Rectal smooth muscle tissue (tissue), 1 donor: Measurements from ENCODE around the gene C11orf86.
"Not testable (repeated sequence)": the region's sequence is repeated elsewhere in the genome, so short reads cannot be mapped to it uniquely, and the experiment has no call there.

Experiments used
- H3K27ac ChIP-seq: one replicate; pipeline ENCODE4 v1.7.0; 2013; ENCODE audit warnings: low read depth, low read length, inconsistent platforms
- H3K27me3 ChIP-seq: one replicate; pipeline ENCODE4 v1.7.0; 2013; ENCODE audit warnings: low read length; ENCODE audit not compliant: control insufficient read depth, insufficient read depth
- H3K36me3 ChIP-seq: one replicate; pipeline ENCODE4 v1.7.0; 2013; ENCODE audit warnings: low read length; ENCODE audit not compliant: control insufficient read depth, insufficient read depth
- H3K4me1 ChIP-seq: one replicate; pipeline ENCODE4 v1.7.0; 2013; ENCODE audit warnings: low read length; ENCODE audit not compliant: control insufficient read depth, insufficient read depth
- H3K4me3 ChIP-seq: one replicate; pipeline ENCODE4 v1.7.0; 2013; ENCODE audit warnings: low read length
- H3K9ac ChIP-seq: one replicate; pipeline ENCODE4 v1.7.0; 2013; ENCODE audit warnings: low read length

C11orf86 gene

GRCh38 chr11:66985508-66986177 is 10.5 kb downstream of the C11orf86 start:
- no peaks in the 10 kb centered on the region for H3K27me3 ChIP-seq
- no peak overlapping the region for H3K27ac ChIP-seq
- H3K9ac ChIP-seq: no peak overlapping the region
- no peak overlapping the region for H3K4me3 ChIP-seq
- no peaks in the 10 kb centered on the region for H3K36me3 ChIP-seq
- no peaks in the 10 kb centered on the region for H3K4me1 ChIP-seq

DNA sequence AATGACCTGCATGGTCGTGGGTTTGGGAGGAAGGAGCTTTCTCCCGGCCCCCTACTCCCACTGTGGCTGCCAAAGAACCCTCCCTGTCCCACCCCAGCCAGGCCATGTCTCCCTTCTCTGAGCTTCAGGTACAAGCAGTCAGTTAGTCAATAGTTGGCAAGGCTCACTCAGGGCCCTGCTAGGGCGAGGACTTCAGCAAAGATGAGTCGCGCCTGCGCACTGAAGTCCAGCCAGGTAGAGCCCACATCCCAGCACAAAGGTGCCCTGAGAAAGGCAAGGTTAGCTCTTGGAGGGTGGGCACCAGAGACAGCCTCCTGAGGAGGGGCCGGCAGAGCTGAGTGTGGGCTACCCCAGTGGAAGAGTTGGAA is 11.1 kb downstream of the C11orf86 start:
- H3K4me1 ChIP-seq: no peaks in the 10 kb centered on the region
- H3K27me3 ChIP-seq: no peaks in the 10 kb centered on the region
- no peaks in the 10 kb centered on the region for H3K36me3 ChIP-seq
- no peak overlapping the region for H3K9ac ChIP-seq
- H3K27ac ChIP-seq: no peak overlapping the region
- no peak overlapping the region for H3K4me3 ChIP-seq

GRCh38 chr11:66987158-66987620 is 12.1 kb downstream of the C11orf86 start:
- Histone ChIP-seq H3K36me3 (no peaks in the 10 kb centered on the region), H3K27me3 (no peaks in the 10 kb centered on the region), H3K4me3 (no peak overlapping the region), H3K9ac (no peak overlapping the region), H3K27ac (no peak overlapping the region), H3K4me1 (no peaks in the 10 kb centered on the region)

DNA sequence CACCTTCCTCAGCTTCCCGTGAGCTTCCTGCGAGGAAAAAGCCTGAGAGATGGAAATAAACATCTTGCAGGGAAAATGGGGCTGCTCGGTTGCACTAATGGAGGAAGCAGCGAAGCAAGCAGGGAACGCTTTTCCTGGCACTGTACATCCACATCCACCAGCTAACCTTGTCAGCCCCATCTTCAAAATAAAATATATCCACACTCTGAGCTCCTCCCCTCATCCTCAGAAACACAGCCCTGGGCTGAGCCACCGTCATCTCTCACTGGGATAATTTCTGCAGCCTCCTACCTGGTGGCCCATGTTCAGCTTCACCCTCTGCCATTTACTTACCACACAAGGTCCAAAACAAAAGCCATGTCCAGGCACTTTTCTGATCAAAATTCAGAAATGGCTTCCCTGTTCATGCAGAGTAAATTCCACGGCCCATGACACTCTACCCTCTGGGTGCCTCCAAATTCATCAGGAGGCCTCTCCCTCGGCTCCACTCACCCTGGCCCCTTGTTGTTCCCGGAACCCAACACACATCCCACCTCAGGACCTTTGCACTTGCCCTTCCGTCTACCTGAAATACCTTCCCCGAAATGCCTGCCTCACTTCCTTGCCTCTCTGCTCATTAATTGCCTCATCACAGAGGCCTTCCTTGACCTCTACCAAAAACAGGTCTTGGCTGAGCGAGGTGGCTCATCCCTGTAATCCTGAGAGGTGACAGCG is 13.0 kb downstream of the C11orf86 start:
- Histone ChIP-seq H3K27ac (no peak overlapping the region), H3K4me1 (no peaks in the 10 kb centered on the region), H3K9ac (no peak overlapping the region), H3K36me3 (no peaks in the 10 kb centered on the region), H3K4me3 (no peak overlapping the region), H3K27me3 (no peaks in the 10 kb centered on the region)

GRCh38 chr11:66988741-66989140 is 13.6 kb downstream of the C11orf86 start:
- H3K27me3 ChIP-seq, H3K4me1 ChIP-seq, H3K9ac ChIP-seq, H3K4me3 ChIP-seq, H3K36me3 ChIP-seq, H3K27ac ChIP-seq: not testable (repeated sequence)

- not testable (repeated sequence) for H3K9ac ChIP-seq, H3K36me3 ChIP-seq, H3K27ac ChIP-seq, H3K4me3 ChIP-seq, H3K4me1 ChIP-seq, H3K27me3 ChIP-seq
These were observed 14.3 kb downstream of the C11orf86 start for GRCh38 chr11:66989360-66989759.

- H3K27me3 ChIP-seq: no peaks in the 10 kb centered on the region
- no peaks in the 10 kb centered on the region for H3K4me1 ChIP-seq
- H3K36me3 ChIP-seq: no peaks in the 10 kb centered on the region
- no peak overlapping the region for H3K27ac ChIP-seq
- H3K9ac ChIP-seq: no peak overlapping the region
- H3K4me3 ChIP-seq: no peak overlapping the region
These were observed 16.9 kb downstream of the C11orf86 start for GRCh38 chr11:66992041-66992440.

GRCh38 chr11:66996609-66997273 is 21.6 kb downstream of the C11orf86 start:
- Histone ChIP-seq H3K36me3 (no peaks in the 10 kb centered on the region), H3K4me3 (no peak overlapping the region), H3K4me1 (no peaks in the 10 kb centered on the region), H3K9ac (no peak overlapping the region), H3K27ac (no peak overlapping the region), H3K27me3 (no peaks in the 10 kb centered on the region)

- no peak overlapping the region for H3K4me3 ChIP-seq
- H3K36me3 ChIP-seq: no peaks in the 10 kb centered on the region
- H3K9ac ChIP-seq: no peak overlapping the region
- H3K27me3 ChIP-seq: no peaks in the 10 kb centered on the region
- H3K27ac ChIP-seq: no peak overlapping the region
- no peaks in the 10 kb centered on the region for H3K4me1 ChIP-seq
These were observed 24.5 kb downstream of the C11orf86 start for GRCh38 chr11:66999555-66999954.

DNA sequence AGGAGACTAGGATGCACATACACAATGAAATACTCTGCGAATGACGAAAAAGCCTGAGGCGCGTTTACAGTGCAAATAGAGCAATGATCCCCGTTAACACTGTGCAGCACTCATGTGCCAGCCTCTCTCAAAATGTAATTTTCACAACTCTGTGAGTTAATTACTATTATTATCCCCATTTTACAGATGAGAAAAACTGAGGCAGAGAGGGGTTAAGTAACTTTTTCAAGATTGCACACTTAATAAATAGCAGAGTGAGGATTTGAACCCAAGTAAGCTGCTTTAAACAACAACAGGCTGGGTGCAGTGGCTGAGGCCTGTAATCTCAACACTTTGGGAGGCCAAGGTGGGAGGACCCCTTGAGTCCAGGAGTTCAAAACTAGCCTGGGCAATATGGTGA is 26.2 kb downstream of the C11orf86 start:
- Histone ChIP-seq H3K4me1 (no peaks in the 10 kb centered on the region), H3K27ac (no peak overlapping the region), H3K9ac (no peak overlapping the region), H3K27me3 (no peaks in the 10 kb centered on the region), H3K36me3 (no peaks in the 10 kb centered on the region), H3K4me3 (no peak overlapping the region)

- Histone ChIP-seq H3K27ac (no peak overlapping the region), H3K4me1 (no peaks in the 10 kb centered on the region), H3K9ac (no peak overlapping the region), H3K27me3 (no peaks in the 10 kb centered on the region), H3K4me3 (no peak overlapping the region), H3K36me3 (no peaks in the 10 kb centered on the region)
These were observed 27.3 kb downstream of the C11orf86 start for GRCh38 chr11:67002297-67002913.

DNA sequence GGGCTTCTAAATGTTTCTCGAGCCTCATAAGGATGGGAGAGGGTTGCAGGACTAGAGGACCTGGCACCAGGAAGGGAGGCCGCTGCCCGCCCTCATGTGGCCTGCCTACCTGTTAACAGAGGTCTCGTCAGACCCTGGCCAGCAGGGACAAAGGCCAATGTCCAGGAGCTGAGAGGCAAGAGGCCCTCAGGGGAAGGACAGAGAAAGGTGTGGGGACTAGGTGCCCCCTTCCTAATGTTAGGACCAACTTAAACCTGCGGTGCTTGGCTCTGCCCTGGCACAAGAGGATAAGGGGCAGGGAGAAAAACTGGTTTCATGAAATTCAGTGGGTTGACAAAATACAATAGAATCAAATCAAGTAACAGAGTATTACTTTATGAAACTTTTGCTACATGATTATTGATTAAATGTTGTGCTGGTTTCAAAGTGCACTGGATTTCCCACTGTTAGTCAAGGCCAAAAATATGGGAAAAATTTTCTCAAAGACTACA is 27.9 kb downstream of the C11orf86 start:
- H3K36me3 ChIP-seq: no peaks in the 10 kb centered on the region
- no peak overlapping the region for H3K27ac ChIP-seq
- no peaks in the 10 kb centered on the region for H3K27me3 ChIP-seq
- H3K9ac ChIP-seq: no peak overlapping the region
- H3K4me1 ChIP-seq: no peaks in the 10 kb centered on the region
- no peak overlapping the region for H3K4me3 ChIP-seq
